SK-N-SH (cell line): Measurements from ENCODE around the gene PCSK2.

Source experiments
- EP300 ChIP-seq, 2 experiments: IDR thresholded peaks; 2 replicates each; pipeline versions ENCODE4 v1.4.0 to v1.6.1; 2012; ENCODE audit warnings: borderline replicate concordance in 1 of 2, low read depth in 1 of 2, low read length in 1 of 2
- REST ChIP-seq: IDR thresholded peaks from 2 replicates; pipeline ENCODE4 v1.6.1; 2012; ENCODE audit warnings: mild to moderate bottlenecking, low read depth, low read length, moderate library complexity
- SIN3A ChIP-seq: IDR thresholded peaks from 2 replicates; pipeline ENCODE4 v1.6.1; 2012; ENCODE audit warnings: low read depth, mild to moderate bottlenecking, low read length, moderate library complexity, borderline replicate concordance
- TF ChIP-seq, protein P1 (sequence below): IDR thresholded peaks from 2 replicates; pipeline ENCODE4 v1.4.0; 2012; ENCODE audit warnings: low read depth

DNA sequence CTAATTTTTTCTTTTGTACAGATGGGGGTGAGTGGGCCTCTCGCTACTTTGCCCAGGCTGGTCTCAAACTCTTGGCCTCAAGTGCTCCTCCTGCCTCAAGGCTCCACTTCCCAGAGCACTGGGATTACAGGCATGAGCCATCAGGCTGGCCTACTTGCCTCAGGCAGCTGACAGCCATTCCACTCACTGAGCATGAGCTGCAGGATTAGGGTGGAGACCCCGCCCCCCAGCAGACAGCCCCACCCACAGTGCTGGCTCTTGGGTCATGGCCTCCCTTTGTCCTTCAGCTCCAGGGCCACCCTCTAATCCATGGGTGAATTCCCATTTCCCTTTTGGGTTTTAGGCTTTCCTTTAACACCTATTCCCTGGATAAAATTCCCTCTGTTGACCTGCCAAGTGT, 222.2 kb downstream of the PCSK2 start:
- TF ChIP-seq EP300 (IDR thresholded peaks at IDR 0.05; ENCODE audit: borderline replicate concordance in 1 of 2, low read depth in 1 of 2, low read length in 1 of 2): no peak
- TF ChIP-seq, protein P1, sequence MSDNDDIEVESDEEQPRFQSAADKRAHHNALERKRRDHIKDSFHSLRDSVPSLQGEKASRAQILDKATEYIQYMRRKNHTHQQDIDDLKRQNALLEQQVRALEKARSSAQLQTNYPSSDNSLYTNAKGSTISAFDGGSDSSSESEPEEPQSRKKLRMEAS: no peak
- no peak for TF ChIP-seq SIN3A
- no peak for TF ChIP-seq REST
